ENCODE results near the gene SMIM30.

GRCh38 chr7:113118074-113118959, at the start of gene SMIM30:
- peak; percentile 78 to 84 for TF ChIP-seq POLR2A (IDR thresholded peaks at IDR 0.05)
- no peak for TF ChIP-seq CTCF (IDR thresholded peaks at IDR 0.05)

Measured in uterus (tissue), 2 donors.